Effector memory CD8-positive, alpha-beta T cell (primary cell): ENCODE data around the gene RREB1.

Experiments used
- ATAC-seq: fragments of 150-1000 bp; cut with Tn5 transposase; replicated peaks from 2 replicates; pipeline ENCODE4 v1.10.0; 2021; ENCODE audit warnings: mild to moderate bottlenecking, moderate library complexity
- DNase-seq, 3 experiments: peaks; one replicate each; pipeline ENCODE4 v3.0.0; 2021
- H3K27ac Mint-ChIP-seq, 2 donors: one replicate each; pipeline ENCODE4 v1.8.0; 2022; ENCODE audit warnings: mild to moderate bottlenecking in 2 of 2, mixed read lengths in 2 of 2, moderate library complexity in 2 of 2
- H3K27me3 Mint-ChIP-seq, 2 donors: one replicate each; pipeline ENCODE4 v1.8.0; 2022; ENCODE audit warnings: mixed read lengths in 2 of 2
- H3K36me3 Mint-ChIP-seq: one replicate; pipeline ENCODE4 v1.8.0; 2022; ENCODE audit warnings: mild to moderate bottlenecking, moderate library complexity, mixed read lengths; ENCODE audit not compliant: insufficient read depth
- H3K4me1 Mint-ChIP-seq, 2 donors: one replicate each; pipeline ENCODE4 v1.8.0; 2022; ENCODE audit warnings: low read depth in 2 of 2, mixed read lengths in 2 of 2
- H3K4me3 Mint-ChIP-seq, 2 donors: one replicate each; pipeline ENCODE4 v1.8.0; 2022; ENCODE audit warnings: mild to moderate bottlenecking in 2 of 2, mixed read lengths in 2 of 2, moderate library complexity in 2 of 2
- H3K9me3 Mint-ChIP-seq, 2 donors: one replicate each; pipeline ENCODE4 v1.8.0; 2022; ENCODE audit warnings: mixed read lengths in 2 of 2

Gene RREB1

GRCh38 chr6:7196685-7197283 lies 89.0 kb downstream of the RREB1 start:
- Mint-ChIP-seq H3K4me1 (peaks cover 8 to 18% of the 10 kb centered on the region in 2 donors), H3K4me3 (no peak overlapping the region), H3K27me3 (no peaks in the 10 kb centered on the region), H3K27ac (no peak overlapping the region), H3K9me3 (no peaks in the 10 kb centered on the region), H3K36me3 (peaks cover 25% of the 10 kb centered on the region)
- DNase-seq (no peak), ATAC-seq (no peak)

- peaks cover 16 to 20% of the 10 kb centered on the region in 2 donors for H3K4me1 Mint-ChIP-seq
Observed at GRCh38 chr6:7197747-7198146, 90.0 kb downstream of the RREB1 start.

GRCh38 chr6:7198833-7199800 lies 91.4 kb downstream of the RREB1 start:
- peaks cover 17 to 18% of the 10 kb centered on the region in 2 donors for H3K4me1 Mint-ChIP-seq
- H3K36me3 Mint-ChIP-seq = peaks cover 21% of the 10 kb centered on the region
- DNase-seq (no peak), ATAC-seq (no peak)
- no peak overlapping the region for H3K27ac Mint-ChIP-seq
- no peaks in the 10 kb centered on the region for H3K27me3 Mint-ChIP-seq
- no peak overlapping the region for H3K4me3 Mint-ChIP-seq
- no peaks in the 10 kb centered on the region for H3K9me3 Mint-ChIP-seq

More at GRCh38 chr6:7197747-7198146, 90.0 kb downstream of the RREB1 start:
- Mint-ChIP-seq H3K9me3 (no peaks in the 10 kb centered on the region), H3K4me3 (no peak overlapping the region), H3K27ac (no peak overlapping the region), H3K27me3 (no peaks in the 10 kb centered on the region), H3K36me3 (peaks cover 23% of the 10 kb centered on the region)
- no peak for ATAC-seq
- DNase-seq = no peak

DNA sequence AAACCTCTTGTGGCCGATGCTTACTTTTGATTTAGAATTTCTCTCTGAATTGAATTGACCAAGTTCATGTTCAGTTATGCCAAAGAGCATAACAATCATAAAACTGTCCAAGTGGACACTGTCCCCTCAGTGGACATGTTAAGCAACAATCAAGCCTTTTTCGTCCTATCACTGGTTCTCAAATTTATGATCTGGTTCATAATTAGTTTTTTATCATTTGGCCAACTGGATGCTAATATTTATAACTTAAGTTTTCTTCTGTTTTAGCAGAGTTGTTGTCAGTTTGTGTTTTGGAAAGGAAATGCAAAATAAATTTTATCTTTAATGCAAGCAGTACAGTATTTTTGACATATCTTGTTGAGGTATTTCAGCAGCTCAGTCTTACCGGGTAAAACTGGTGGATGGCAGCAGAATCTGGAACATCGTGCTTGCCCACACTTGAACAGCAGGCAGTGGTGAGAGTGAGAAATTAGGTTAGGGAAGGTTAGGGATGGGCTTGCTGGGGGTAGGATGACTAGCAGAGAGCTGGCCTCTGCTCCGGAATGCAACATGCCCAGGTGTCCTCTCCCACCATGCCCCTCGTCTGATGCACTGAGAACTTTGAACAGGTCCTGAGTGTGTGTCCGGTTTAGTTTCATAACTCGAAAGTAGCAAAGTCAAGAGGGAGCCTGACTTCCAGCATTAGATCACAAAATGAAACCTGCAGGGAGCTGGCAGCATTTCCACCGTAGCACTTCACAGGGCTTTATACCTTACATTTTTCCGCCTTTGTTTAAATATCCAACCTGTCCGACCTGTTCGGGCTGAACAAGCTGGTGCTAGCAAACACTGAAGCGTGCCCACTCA lies 93.1 kb downstream of the RREB1 start:
- H3K9me3 Mint-ChIP-seq = no peaks in the 10 kb centered on the region
- DNase-seq = no peak
- no peak overlapping the region for H3K4me3 Mint-ChIP-seq
- peaks cover 20% of the 10 kb centered on the region for H3K36me3 Mint-ChIP-seq
- H3K4me1 Mint-ChIP-seq = peaks cover 14 to 19% of the 10 kb centered on the region in 2 donors
- no peaks in the 10 kb centered on the region for H3K27me3 Mint-ChIP-seq
- no peak overlapping the region for H3K27ac Mint-ChIP-seq
- no peak for ATAC-seq

DNA sequence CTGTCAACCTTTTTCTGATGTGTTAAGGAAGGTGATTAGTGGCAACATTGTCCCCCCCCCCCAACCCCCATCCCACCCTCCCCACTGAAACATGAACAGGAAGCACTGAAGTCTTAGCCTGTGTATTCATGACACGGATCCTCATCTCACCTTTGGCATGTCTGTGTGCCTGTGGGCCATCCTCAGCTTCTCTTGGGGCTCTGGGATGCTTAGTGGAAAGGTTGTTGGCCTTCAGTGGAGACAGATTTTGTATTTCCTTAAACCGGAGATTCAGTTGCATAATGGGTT lies 93.6 kb downstream of the RREB1 start:
- Mint-ChIP-seq H3K27ac (peak overlapping the region; percentile 32 to 51), H3K4me1 (peaks cover 12 to 16% of the 10 kb centered on the region in 2 donors), H3K36me3 (peaks cover 16% of the 10 kb centered on the region), H3K9me3 (no peaks in the 10 kb centered on the region), H3K27me3 (no peaks in the 10 kb centered on the region), H3K4me3 (no peak overlapping the region)
- no peak for ATAC-seq
- DNase-seq = no peak

DNA sequence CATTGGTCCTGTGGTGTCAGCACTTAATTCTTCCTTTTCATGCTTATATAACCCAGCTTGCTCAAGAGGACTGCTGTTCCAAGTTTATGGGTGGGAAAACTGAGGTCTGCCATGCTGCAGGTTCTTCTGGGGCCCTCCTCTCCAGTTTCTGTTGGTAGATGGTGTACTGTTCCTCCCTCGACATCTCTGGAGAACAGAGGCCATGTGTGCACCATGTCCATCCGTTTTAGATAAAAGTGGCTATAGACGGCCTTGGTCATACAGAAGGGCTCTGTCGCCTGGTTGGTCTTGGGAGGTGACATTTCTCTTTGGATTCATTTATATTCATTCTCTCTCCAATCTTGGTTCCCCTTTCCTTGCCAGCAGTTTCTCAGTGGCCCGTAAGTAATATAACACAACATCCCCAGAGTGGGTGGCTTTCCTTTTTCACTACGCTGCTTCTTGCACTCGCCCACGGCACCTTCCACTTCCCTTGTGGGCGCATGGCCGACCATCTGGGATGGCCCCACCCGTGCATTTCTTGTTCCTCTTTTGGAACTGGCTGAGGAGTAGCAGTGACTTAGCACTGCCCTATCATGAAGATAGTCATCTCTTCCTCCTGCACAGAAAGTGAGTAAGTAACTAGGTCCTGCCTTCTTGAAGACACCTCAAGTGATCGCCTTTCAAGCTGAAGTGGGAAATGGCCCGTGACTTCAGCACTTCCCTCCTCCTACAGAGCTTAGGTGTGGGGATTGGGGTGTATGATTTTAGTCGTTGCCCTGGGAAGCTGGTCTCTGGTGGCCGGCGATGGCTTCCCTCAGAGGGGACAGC lies 94.2 kb downstream of the RREB1 start:
- Mint-ChIP-seq H3K9me3 (no peaks in the 10 kb centered on the region), H3K36me3 (peaks cover 13% of the 10 kb centered on the region), H3K4me1 (peaks cover 17 to 20% of the 10 kb centered on the region in 2 donors), H3K4me3 (no peak overlapping the region), H3K27ac (peak overlapping the region; percentile 32 to 51), H3K27me3 (no peaks in the 10 kb centered on the region)
- ATAC-seq = peak; percentile 54
- DNase-seq = no peak

DNA sequence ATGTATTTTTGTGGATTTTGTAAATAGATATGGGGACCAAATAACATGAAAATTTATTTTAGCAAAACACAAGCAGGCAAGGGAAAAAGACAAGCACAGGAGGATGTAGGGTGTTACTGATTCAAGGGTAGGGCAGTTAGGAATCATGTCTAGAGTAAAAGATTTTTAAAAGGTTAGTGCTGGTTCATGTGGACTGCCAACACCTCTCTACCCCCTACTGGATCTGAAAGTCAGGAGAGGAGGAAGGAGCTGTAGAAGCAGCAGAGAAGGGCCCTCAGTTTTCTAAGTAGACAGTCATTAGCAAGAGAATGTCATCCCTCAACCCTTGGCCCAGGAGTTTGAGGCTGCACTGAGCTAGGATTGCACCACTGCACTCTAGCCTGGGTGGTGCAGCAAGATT lies 95.2 kb downstream of the RREB1 start:
- no peaks in the 10 kb centered on the region for H3K9me3 Mint-ChIP-seq
- DNase-seq = no peak
- H3K4me3 Mint-ChIP-seq = no peak overlapping the region
- H3K27ac Mint-ChIP-seq = peak overlapping the region in 1 of 2 donors; percentile 32
- H3K27me3 Mint-ChIP-seq = no peaks in the 10 kb centered on the region
- H3K4me1 Mint-ChIP-seq = peaks cover 20 to 21% of the 10 kb centered on the region in 2 donors
- ATAC-seq = no peak
- peaks cover 11% of the 10 kb centered on the region for H3K36me3 Mint-ChIP-seq

- Mint-ChIP-seq H3K27me3 (no peaks in the 10 kb centered on the region), H3K9me3 (no peaks in the 10 kb centered on the region), H3K4me1 (peaks cover 20 to 21% of the 10 kb centered on the region in 2 donors), H3K36me3 (peaks cover 11% of the 10 kb centered on the region), H3K27ac (no peak overlapping the region), H3K4me3 (no peak overlapping the region)
- ATAC-seq = no peak
- no peak for DNase-seq
Observed at GRCh38 chr6:7203939-7204338, 96.2 kb downstream of the RREB1 start.

- peaks cover 17 to 20% of the 10 kb centered on the region in 2 donors for H3K4me1 Mint-ChIP-seq
- ATAC-seq (no peak), DNase-seq (no peak)
- H3K9me3 Mint-ChIP-seq = no peaks in the 10 kb centered on the region
- H3K4me3 Mint-ChIP-seq = no peak overlapping the region
- H3K27me3 Mint-ChIP-seq = no peaks in the 10 kb centered on the region
- peaks cover 11% of the 10 kb centered on the region for H3K36me3 Mint-ChIP-seq
- no peak overlapping the region for H3K27ac Mint-ChIP-seq
Observed at GRCh38 chr6:7204726-7205125, 97.0 kb downstream of the RREB1 start.

DNA sequence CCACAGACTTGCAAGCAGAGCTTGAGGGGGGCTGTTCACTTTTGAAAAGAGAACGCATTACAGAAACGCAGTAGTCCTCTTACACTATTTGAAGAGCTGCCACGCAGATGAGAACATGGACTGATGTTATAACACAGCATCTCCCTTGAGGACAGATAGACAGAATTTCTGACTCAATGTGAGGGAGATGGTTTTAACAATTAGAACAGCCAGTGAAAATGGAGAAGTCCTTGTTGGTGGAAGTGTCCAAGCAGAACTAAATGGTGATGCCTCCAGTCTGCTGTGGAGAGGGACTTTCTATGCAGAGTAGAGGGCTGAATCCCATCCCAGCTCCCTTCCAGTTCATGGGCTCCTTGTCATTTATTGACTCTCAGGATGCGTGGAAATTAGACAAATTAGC lies 100.0 kb downstream of the RREB1 start:
- Mint-ChIP-seq H3K4me1 (peaks cover 10 to 13% of the 10 kb centered on the region in 2 donors), H3K4me3 (no peak overlapping the region), H3K27me3 (no peaks in the 10 kb centered on the region), H3K9me3 (no peaks in the 10 kb centered on the region), H3K27ac (peak overlapping the region in 1 of 2 donors; percentile 52), H3K36me3 (peaks cover 30% of the 10 kb centered on the region)
- ATAC-seq = no peak
- DNase-seq = no peak

DNA sequence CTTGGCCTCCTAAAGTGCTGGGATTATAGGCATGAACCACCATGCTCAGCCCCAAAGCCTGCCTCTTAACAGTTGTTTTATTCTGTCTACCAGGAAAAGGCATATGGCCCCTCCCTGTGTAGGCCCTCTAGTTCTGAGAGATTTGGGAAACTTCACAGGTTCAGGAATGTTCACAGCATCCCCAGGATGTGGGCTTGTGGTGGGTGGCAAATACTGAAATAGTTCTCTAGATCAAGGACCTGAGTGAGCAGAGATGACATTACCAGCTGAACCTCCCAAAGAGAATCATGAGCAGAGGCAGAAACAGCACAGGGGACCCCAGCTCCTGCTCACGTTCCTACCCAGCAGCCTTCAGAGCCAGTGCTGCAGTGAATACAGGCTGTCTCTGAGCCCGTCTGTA lies 105.7 kb downstream of the RREB1 start:
- Mint-ChIP-seq H3K36me3 (peaks cover 54% of the 10 kb centered on the region), H3K4me3 (no peak overlapping the region), H3K27ac (peak overlapping the region; percentile 4 to 58), H3K4me1 (peaks cover 0 to 1% of the 10 kb centered on the region in 2 donors), H3K9me3 (no peaks in the 10 kb centered on the region), H3K27me3 (no peaks in the 10 kb centered on the region)
- DNase-seq (no peak), ATAC-seq (no peak)

DNA sequence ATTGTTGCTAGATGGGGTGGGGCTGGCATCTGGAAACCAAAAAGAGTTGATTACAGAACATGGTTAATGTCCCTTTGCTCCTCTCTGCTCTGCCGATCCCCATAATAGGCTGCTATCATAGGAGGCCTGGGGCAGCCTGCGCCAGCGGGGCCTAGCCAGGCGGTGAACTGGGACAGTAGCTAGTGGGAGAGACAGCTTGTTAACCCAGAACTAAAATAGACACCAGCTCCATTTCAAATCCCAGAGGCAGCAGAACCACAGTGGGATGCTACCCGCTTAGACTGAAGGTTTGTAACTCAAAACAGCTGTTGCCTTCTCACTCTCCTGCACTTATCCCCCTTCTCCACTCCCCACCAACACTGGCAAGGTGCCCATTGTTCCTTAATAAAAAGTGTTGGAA lies 106.7 kb downstream of the RREB1 start:
- Mint-ChIP-seq H3K36me3 (peaks cover 59% of the 10 kb centered on the region), H3K9me3 (no peaks in the 10 kb centered on the region), H3K27ac (peak overlapping the region; percentile 4 to 58), H3K4me3 (no peak overlapping the region), H3K4me1 (peaks cover 0 to 1% of the 10 kb centered on the region in 2 donors), H3K27me3 (no peaks in the 10 kb centered on the region)
- ATAC-seq (no peak), DNase-seq (no peak)

GRCh38 chr6:7215131-7215530 lies 107.4 kb downstream of the RREB1 start:
- H3K36me3 Mint-ChIP-seq = peaks cover 65% of the 10 kb centered on the region
- ATAC-seq = no peak

More at GRCh38 chr6:7215131-7215530, 107.4 kb downstream of the RREB1 start:
- no peak overlapping the region for H3K4me3 Mint-ChIP-seq
- no peaks in the 10 kb centered on the region for H3K27me3 Mint-ChIP-seq
- no peak overlapping the region for H3K27ac Mint-ChIP-seq
- H3K9me3 Mint-ChIP-seq = no peaks in the 10 kb centered on the region
- H3K4me1 Mint-ChIP-seq = peaks cover 1 to 5% of the 10 kb centered on the region in 2 donors
- DNase-seq = no peak
